Stimulated activated CD8-positive, alpha-beta memory T cell treated with anti-CD3 and anti-CD28 coated beads, Interleukin-12 subunit alpha, Interleukin-12 subunit beta, amount 100 ng/mL, for 24 hours (primary cell): Measurements from ENCODE around the gene ELOF1.

Experiments
- DNase-seq: peaks from one replicate; pipeline ENCODE4 v3.0.0-alpha.2; 2020; ENCODE audit errors: extremely low read depth

ELOF1 gene

DNA sequence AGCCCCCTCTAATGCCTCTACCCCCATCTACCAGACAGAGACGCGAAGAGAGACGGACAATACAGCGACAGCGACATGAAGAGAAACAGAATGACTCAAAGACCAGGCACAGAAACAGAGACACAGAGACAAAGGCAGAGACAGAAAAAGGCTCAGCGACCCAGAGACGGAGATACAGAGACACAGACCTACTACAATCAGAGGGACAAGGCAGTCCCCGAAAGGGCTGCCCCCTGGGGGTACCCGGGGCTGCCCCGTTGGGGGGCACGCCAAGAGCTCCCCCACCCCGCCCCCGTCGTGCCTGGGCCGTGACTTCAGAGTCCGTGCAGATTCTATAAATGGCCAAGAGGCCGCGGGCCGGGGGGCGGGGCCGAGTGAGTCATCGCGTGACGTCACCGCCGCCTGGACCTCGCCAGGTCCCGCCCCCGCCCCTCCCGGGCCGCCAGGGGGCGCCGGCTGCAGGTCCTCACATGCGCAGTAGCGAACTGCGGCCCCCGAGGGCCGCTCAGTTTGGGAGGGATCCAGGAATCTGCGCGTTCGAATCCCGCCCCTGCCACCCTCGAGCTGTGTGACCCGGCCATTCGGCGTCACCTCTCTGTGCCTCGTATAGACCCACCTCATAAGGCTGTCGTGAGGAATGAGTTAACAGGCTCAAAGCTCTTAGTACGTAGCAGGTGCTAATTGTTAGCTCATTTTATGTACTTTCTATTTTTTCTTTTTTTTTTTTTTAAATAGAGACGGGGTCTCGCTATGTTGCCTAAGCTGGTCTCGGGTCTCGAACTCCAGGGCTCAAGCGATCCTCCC is 23.0 kb downstream of the ELOF1 start:
- peak; percentile 72 for DNase-seq

DNA sequence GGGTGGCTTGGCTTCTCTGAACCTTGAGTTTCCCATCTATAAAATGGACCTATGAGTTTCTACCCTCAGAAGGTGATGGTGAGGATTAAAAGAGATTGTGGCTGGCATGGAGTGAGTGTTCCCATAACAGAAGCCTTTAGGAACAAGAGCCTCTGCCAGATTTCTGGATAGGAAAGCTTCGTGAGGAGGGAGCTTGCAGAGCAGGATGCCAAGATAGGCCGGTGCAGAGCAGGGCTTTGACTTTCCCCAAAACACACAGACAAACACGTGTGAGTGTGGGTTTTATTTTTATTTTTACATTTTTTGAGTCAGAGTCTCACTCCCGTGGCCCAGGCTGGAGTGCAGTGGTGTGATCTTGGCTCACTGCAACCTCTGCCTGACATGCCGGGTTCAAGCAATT is 24.1 kb downstream of the ELOF1 start:
- no peak for DNase-seq

DNA sequence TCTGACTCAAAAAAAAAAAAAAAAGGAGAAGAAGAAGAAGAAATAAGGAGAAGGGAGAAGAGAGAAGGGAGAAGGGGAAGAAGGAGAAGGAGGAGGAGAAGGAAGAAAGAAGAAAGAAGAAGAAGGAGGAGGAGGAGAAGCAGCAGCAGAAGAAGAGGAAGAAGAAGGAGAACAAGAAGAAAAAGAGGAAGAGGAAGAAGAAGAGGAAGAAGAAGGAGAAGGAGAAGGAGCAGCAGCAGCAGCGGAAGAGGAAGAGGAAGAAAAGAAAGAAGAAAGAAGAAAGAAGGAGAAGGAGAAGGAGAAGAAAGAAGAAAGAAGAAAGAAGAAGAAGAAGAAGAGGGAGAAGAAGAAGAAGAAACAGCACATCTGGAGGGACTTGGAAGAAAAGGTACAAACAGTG is 24.5 kb downstream of the ELOF1 start:
- no peak for DNase-seq

DNA sequence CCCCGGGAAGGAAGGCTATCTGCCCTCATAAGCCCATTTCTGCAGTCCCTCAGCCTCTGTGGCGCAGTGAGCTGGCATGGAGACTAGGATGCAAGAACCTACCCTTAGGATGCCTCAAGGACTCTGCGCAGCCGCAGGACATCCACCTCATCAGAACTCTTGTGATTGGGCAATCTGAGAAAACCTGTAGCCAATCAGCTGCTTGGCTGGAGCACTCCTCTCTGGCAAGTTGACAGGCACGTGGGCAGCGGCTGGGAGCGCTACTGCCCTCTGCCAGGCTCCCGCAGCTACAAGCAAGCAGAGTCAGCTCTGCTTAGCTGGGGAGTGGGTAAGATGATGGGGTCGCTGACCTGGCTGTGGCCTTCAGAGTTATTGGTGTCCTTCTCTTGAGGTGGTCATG is 28.6 kb downstream of the ELOF1 start:
- no peak for DNase-seq

DNA sequence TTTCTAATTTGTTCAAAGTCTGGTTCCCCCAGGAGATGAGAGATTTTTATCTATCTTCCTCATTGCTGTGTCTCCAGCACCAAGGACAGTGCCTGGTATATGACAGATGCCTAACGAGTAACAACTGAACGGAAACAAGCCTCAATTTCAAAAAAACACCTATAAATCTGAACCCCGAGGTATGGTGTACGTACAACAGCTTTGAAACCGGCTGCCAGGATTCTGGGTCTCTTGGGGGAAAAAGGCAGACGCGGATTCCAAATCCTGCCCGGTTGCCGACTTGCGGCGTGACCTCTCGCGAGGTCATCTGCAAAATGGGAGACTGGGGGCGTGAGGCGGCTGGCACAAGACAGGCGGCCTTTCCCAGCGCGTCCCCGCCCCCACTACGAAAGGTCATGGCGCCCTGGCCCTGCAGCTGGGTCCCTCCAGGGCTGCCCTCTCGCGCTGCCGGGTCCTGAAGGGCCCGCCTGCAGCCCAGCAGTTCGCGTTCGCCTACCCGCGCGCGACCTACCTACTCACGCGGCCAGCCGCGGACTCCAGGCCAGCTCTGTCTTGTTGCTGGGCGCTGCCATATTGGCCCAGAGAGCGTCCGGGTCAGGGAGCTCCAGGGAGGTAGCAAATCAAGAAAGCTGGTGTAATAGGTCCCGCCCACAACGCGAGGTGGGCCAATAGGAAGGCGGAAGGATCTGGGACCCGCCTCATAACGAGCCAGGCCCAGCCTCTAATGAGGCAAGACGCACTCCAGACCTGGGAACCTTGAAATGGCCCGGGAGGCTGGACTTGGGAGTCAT is 30.3 kb downstream of the ELOF1 start, which contains the start of gene ECSIT:
ECSIT (minus strand) TSS at position 584 of the 791 bp plus-strand sequence. CDS start 9,964 bp downstream, outside the sequence.
- DNase-seq = peak; percentile 77

DNA sequence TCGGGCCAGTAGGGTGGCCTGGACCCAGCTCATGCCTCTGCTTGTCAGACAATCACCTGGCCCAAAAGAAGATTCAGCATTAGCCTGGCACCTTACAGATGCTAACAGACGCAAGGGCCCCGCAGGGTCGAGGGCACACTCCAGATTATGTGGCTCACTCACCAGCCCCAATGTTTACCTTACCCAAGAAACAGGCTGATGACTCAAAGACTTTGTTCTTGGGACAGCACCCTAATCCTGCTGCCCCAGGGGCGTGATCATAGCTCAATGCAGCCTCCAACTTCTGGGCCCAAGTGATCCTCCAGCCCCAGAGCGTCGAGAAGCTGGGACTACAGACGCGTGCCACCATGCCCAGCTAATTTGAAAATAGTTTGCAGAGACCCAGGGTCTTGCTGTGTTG is 39.9 kb downstream of the ELOF1 start:
- no peak for DNase-seq

DNA sequence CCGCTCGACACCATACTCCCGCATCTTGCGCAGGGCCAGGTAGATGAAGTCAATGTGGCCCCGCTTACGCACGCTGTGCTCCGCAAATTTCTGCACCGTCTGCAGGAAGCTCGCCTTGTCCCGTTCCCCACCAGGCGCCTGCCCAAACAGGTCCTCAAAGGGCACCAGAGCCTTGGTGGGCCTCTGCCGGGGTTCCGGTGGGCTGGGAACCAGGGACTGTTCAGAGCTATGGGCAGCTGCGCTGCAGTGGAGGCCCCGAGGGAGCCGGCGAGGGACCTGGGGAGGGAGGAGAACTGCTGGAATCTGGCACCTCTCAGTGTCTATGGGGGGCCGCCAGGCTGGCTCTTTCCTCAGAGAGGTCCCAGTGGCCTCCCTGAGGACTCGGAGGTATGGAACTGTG is 45.1 kb downstream of the ELOF1 start:
- no peak for DNase-seq

DNA sequence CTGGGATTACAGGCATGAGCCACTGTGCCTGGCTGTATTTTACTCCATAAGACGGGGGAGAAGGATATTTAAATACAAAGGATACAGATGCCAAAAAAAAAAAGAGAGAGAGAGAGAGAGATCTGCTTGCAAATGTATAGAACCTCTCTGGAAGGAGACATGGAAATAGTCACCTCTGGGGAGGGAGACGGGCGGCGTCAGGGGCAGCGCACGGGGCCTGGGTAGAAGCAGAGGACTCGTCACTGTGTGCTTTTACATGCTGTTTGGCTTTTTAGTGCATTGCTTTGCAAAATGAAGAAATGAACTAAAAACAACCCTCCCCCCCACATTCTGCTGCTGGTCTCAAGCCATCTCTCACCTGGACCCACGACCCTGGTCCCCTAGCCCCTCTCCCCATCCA is 48.6 kb downstream of the ELOF1 start:
- no peak for DNase-seq

DNA sequence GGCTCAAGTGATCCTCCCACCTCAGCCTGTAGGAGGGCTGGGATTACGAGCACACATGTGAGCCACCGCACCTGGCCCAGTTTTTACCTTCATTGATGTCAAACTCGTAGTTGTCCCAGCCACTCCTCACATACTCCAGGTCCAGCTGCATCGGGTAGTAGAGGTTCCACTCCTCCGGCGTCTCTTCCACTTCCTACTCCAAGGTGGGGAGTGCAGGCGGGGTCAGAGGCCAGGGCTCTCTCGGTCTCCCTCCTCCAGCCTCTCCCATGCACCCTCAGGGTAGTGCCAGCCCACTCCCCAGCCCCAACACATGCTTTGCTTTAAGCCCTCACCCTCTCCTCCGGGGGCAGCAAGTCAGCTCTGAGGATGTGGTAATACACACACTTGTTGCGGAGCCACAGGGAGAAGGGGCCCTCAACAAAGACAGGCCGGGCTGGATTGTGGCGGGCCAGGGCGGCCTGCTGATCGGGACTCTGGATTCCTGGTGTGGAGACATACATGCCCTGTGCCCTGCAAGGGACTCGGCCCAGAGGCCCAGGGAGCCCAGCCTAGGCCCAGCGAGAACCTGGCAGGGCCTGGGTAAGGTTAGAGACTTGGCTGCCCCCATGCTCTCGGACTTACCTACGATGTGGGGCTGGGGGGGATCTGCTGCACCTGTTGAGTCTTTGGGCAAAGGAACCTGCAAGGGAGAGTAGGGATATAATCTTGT is 51.5 kb downstream of the ELOF1 start:
- DNase-seq = no peak

DNA sequence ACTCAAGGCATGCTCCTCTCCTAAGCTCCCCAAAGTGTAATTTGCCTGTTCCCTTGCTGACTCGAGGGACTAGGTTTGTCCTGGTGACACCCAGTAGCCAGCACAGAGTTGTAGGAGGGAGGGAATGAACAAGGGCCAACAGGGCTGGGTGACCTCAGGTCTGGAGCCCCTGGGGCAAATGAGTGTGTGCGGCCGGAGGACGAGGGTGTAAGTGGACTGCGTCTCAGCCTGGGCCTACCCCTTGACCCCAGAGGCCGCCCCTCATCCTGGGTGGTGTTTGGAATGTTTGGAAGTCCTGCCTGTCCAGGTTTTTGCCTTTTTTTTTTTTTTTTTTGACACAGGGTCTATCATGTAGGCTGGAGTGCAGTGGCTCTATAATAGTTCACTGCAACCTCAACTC is 52.1 kb downstream of the ELOF1 start:
- no peak for DNase-seq

DNA sequence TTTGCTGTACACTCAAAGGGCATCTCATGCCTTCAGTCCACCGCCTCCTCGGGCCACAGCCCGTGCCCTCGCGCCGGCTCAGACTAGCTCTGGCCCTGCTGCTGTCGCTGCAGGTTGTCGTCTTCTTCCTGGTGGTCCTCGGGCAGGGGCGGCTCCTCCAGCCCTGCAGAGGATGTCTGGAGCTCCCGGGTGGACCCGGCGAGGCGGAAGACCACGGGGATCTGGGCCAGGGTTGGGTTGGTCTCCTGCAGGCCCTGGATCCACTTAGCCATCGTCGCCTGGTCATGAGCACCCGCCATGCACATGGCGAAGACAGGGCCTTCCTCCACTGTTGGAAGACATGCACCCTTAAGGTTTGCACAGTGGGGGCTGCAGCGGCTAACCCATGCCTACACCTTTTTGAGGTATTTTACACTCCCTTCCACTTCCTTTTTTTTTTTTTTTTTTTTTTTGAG is 52.9 kb downstream of the ELOF1 start:
- no peak for DNase-seq

DNA sequence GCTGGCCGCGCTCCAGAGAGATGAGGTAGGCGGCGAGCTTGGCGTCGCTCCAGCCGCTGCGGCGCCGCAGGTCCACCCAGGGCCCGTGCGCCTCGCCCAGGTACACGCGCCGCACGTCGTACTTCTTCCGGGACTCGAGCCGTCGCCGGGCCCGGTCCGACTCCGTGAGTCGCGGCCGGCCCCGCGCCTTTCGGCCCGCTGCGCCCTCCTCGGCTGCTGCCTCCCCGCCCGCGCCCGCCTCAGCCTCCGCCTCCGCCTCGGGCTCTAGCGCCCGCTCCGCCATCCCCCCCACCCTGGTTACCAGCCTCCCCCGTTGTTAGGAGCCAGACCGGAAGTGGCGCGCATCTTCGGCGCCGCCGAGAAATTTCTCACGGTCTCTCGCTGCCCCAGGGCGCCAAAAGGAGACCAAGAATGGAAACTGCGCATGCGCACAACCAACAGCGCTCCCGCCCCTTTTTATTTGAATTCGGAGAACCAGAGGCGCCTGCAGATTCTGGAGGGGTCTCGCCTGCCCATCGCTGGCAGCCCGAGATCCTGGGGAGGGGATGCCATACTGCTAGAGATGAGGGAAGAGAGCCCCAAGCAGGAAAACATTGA is 53.4 kb downstream of the ELOF1 start, which contains the start of gene ZNF653:
ZNF653 (minus strand) TSS at position 336 of the 597 bp plus-strand sequence; CDS start at position 283, 53 bp downstream.
- DNase-seq = peak; percentile 69

DNA sequence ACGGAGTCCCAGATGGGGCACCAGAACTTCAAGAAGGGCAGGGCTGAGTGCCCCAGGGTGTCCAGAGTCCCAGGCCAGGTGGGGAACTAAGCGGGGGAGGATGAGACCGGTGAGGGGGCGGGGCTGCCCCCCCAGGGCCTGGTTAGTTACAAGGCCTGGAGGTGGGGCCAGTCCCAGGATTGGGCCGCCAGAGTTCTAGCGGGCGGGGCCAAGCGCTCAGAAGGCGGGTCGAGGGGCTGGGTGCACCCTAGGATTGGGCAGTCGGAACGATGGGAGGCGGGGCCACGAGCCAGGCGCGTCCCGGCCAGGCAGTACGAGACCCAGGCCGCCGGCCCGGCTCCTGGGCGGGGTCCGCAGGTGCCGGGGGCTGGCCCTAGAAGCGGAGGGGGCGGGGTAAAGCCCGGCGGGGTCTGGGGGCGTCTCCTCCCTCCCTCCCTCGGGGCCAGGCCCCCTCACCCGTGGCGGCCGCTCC is 54.0 kb downstream of the ELOF1 start:
- peak; percentile 92 for DNase-seq

DNA sequence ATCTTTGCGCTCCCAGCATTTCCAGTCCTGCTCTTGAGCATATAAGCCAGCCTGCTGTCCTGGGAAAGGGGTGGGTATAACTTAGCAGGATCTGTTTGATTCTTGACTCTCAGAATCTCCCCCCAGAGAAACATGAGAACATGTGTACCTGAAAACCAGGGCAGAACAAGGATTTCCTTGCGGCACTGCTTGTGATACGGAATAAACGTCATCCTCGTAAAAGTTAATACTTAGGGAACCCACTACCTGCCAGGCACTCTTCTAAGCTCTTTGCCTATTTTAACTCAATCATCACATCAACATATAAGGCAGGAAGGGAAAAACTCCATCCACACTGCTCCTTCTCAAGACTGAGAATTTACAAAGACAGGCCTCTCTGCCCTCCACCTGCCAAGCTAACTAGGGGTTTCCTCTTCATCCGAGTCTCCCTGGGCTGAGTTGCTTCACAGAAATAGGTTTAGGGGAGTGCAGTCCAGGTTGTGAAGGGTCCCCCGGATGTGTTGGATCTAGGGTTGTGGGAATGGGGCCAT is 54.5 kb downstream of the ELOF1 start:
- no peak for DNase-seq
